HG03442 (cell line): Measurements from ENCODE around the gene ATXN7L1.

Source experiments
- ATAC-seq: cut with Tn5 transposase; IDR thresholded peaks from one replicate; pipeline ENCODE4 v1.9.1; 2021; ENCODE audit warnings: mild to moderate bottlenecking, moderate library complexity; ENCODE audit not compliant: unreplicated experiment

ATXN7L1 gene

GRCh38 chr7:105752671-105753275 lies 123.6 kb downstream of the ATXN7L1 start:
- ATAC-seq: no peak

GRCh38 chr7:105751054-105751453 lies 125.3 kb downstream of the ATXN7L1 start:
- no peak for ATAC-seq

GRCh38 chr7:105748701-105749100 lies 127.7 kb downstream of the ATXN7L1 start:
- ATAC-seq: no peak

GRCh38 chr7:105745681-105746330 lies 130.6 kb downstream of the ATXN7L1 start:
- no peak for ATAC-seq

- no peak for ATAC-seq
These were observed 132.1 kb downstream of the ATXN7L1 start for GRCh38 chr7:105744258-105744657.

- no peak for ATAC-seq
These were observed 132.9 kb downstream of the ATXN7L1 start for GRCh38 chr7:105743351-105744090.

GRCh38 chr7:105742787-105743186 lies 133.6 kb downstream of the ATXN7L1 start:
- ATAC-seq: no peak

- no peak for ATAC-seq
These were observed 134.4 kb downstream of the ATXN7L1 start for GRCh38 chr7:105741982-105742381.

GRCh38 chr7:105738133-105738532 lies 138.3 kb downstream of the ATXN7L1 start:
- no peak for ATAC-seq

- no peak for ATAC-seq
These were observed 142.2 kb downstream of the ATXN7L1 start for GRCh38 chr7:105734233-105734632.

GRCh38 chr7:105731042-105731441 lies 145.4 kb downstream of the ATXN7L1 start:
- no peak for ATAC-seq

GRCh38 chr7:105728028-105728427 lies 148.4 kb downstream of the ATXN7L1 start:
- no peak for ATAC-seq

GRCh38 chr7:105724688-105725087 lies 151.7 kb downstream of the ATXN7L1 start:
- ATAC-seq: no peak

GRCh38 chr7:105723572-105723971 lies 152.8 kb downstream of the ATXN7L1 start:
- no peak for ATAC-seq

- no peak for ATAC-seq
These were observed 154.8 kb downstream of the ATXN7L1 start for GRCh38 chr7:105721571-105722104.

- no peak for ATAC-seq
These were observed 156.5 kb downstream of the ATXN7L1 start for GRCh38 chr7:105719919-105720318.

GRCh38 chr7:105719395-105719794 lies 157.0 kb downstream of the ATXN7L1 start:
- ATAC-seq: no peak

- no peak for ATAC-seq
These were observed 157.9 kb downstream of the ATXN7L1 start for GRCh38 chr7:105718511-105718925.

- no peak for ATAC-seq
These were observed 160.9 kb downstream of the ATXN7L1 start for GRCh38 chr7:105715528-105715927.

- ATAC-seq: no peak
These were observed 162.6 kb downstream of the ATXN7L1 start for GRCh38 chr7:105713488-105714465.

- ATAC-seq: no peak
These were observed 163.5 kb downstream of the ATXN7L1 start for GRCh38 chr7:105712877-105713276.
